ENCODE results near the gene KIAA1671.

The KIAA1671 gene

GRCh38 chr22:25161916-25162530, 209.5 kb downstream of the KIAA1671 start:
- no peak overlapping the region for H3K23ac ChIP-seq (ENCODE audit: low read length)
- H3K9ac ChIP-seq (ENCODE audit: low read length): no peak overlapping the region
- H2BK5ac ChIP-seq (ENCODE audit: low read depth, low read length, poor library complexity): no peak overlapping the region
- no peak overlapping the region for H3K14ac ChIP-seq (ENCODE audit: low read length)
- no peak overlapping the region for H2AK5ac ChIP-seq (ENCODE audit: low read length)
- no peak overlapping the region for H3K4me2 ChIP-seq (ENCODE audit: low read length)
- peak overlapping the region; percentile 16 for H4K12ac ChIP-seq (ENCODE audit: low read depth, low read length)
- no peak for DNase-seq
- H2AFZ ChIP-seq (ENCODE audit: insufficient read depth, low read length, poor library complexity): no peak overlapping the region
- H2BK12ac ChIP-seq (ENCODE audit: low read length): no peak overlapping the region
- H2BK120ac ChIP-seq (ENCODE audit: insufficient read depth, low read length, poor library complexity): no peak overlapping the region
- peaks cover 2% of the 10 kb centered on the region for H3K79me1 ChIP-seq (ENCODE audit: low read length)
- no peak overlapping the region for H3K27ac ChIP-seq (ENCODE audit: low read depth, low read length)
- no peak overlapping the region for H3K4me3 ChIP-seq (ENCODE audit: low read depth, low read length)
- H3K36me3 ChIP-seq (ENCODE audit: control insufficient read depth in 1 of 2, insufficient read depth in 2 of 2, low read length in 2 of 2): no peaks in the 10 kb centered on the region
- peaks cover 4% of the 10 kb centered on the region for H3K9me3 ChIP-seq (ENCODE audit: insufficient read depth, low read depth, low read length)
- H3K4ac ChIP-seq (ENCODE audit: low read depth, low read length): no peak overlapping the region
- H3K27me3 ChIP-seq (ENCODE audit: insufficient read depth, low read length): no peaks in the 10 kb centered on the region
- peaks cover 2 to 6% of the 10 kb centered on the region in 2 experiments for H3K4me1 ChIP-seq (ENCODE audit: control insufficient read depth in 1 of 2, insufficient read depth in 2 of 2, low read length in 2 of 2)
- no peaks in the 10 kb centered on the region for H3K79me2 ChIP-seq (ENCODE audit: control insufficient read depth, insufficient read depth, low read length, poor library complexity)
- WGBS (ENCODE audit: extremely low coverage, insufficient coverage, insufficient read length): no CpG with 5 or more reads among the region's 6 CpGs
- H4K91ac ChIP-seq (ENCODE audit: low read depth, low read length): no peak overlapping the region
- H4K8ac ChIP-seq (ENCODE audit: low read depth, low read length): no peak overlapping the region
- H3K18ac ChIP-seq (ENCODE audit: low read length): no peak overlapping the region

GRCh38 chr22:25162561-25162960, 210.0 kb downstream of the KIAA1671 start:
- Histone ChIP-seq H2AFZ (ENCODE audit: insufficient read depth, low read length, poor library complexity) (no peak overlapping the region), H3K4me3 (ENCODE audit: low read depth, low read length) (no peak overlapping the region), H4K12ac (ENCODE audit: low read depth, low read length) (no peak overlapping the region), H2BK120ac (ENCODE audit: insufficient read depth, low read length, poor library complexity) (no peak overlapping the region), H3K27ac (ENCODE audit: low read depth, low read length) (no peak overlapping the region), H2BK12ac (ENCODE audit: low read length) (no peak overlapping the region), H3K4ac (ENCODE audit: low read depth, low read length) (no peak overlapping the region), H3K9me3 (ENCODE audit: insufficient read depth, low read depth, low read length) (peaks cover 4% of the 10 kb centered on the region), H3K36me3 (ENCODE audit: control insufficient read depth in 1 of 2, insufficient read depth in 2 of 2, low read length in 2 of 2) (no peaks in the 10 kb centered on the region), H3K9ac (ENCODE audit: low read length) (no peak overlapping the region), H3K18ac (ENCODE audit: low read length) (no peak overlapping the region), H3K14ac (ENCODE audit: low read length) (no peak overlapping the region), H2AK5ac (ENCODE audit: low read length) (no peak overlapping the region), H3K23ac (ENCODE audit: low read length) (no peak overlapping the region), H3K79me1 (ENCODE audit: low read length) (peaks cover 2% of the 10 kb centered on the region), H3K27me3 (ENCODE audit: insufficient read depth, low read length) (no peaks in the 10 kb centered on the region), H3K4me2 (ENCODE audit: low read length) (no peak overlapping the region), H3K4me1 (ENCODE audit: control insufficient read depth in 1 of 2, insufficient read depth in 2 of 2, low read length in 2 of 2) (peaks cover 2 to 6% of the 10 kb centered on the region in 2 experiments), H4K91ac (ENCODE audit: low read depth, low read length) (no peak overlapping the region), H3K79me2 (ENCODE audit: control insufficient read depth, insufficient read depth, low read length, poor library complexity) (no peaks in the 10 kb centered on the region), H4K8ac (ENCODE audit: low read depth, low read length) (no peak overlapping the region), H2BK5ac (ENCODE audit: low read depth, low read length, poor library complexity) (no peak overlapping the region)
- no CpG with 5 or more reads among the region's 1 CpG for WGBS (ENCODE audit: extremely low coverage, insufficient coverage, insufficient read length)
- no peak for DNase-seq

- Histone ChIP-seq H3K36me3 (ENCODE audit: control insufficient read depth in 1 of 2, insufficient read depth in 2 of 2, low read length in 2 of 2) (peaks cover 3 to 6% of the 10 kb centered on the region in 2 experiments), H4K8ac (ENCODE audit: low read depth, low read length) (no peak overlapping the region), H3K4ac (ENCODE audit: low read depth, low read length) (no peak overlapping the region), H3K23ac (ENCODE audit: low read length) (no peak overlapping the region), H3K79me2 (ENCODE audit: control insufficient read depth, insufficient read depth, low read length, poor library complexity) (no peaks in the 10 kb centered on the region), H3K18ac (ENCODE audit: low read length) (no peak overlapping the region), H2AK5ac (ENCODE audit: low read length) (no peak overlapping the region), H2BK12ac (ENCODE audit: low read length) (no peak overlapping the region), H3K4me3 (ENCODE audit: low read depth, low read length) (no peak overlapping the region), H3K27ac (ENCODE audit: low read depth, low read length) (no peak overlapping the region), H3K14ac (ENCODE audit: low read length) (no peak overlapping the region), H4K91ac (ENCODE audit: low read depth, low read length) (no peak overlapping the region), H3K4me1 (ENCODE audit: control insufficient read depth in 1 of 2, insufficient read depth in 2 of 2, low read length in 2 of 2) (no peaks in the 10 kb centered on the region), H2BK5ac (ENCODE audit: low read depth, low read length, poor library complexity) (no peak overlapping the region), H2AFZ (ENCODE audit: insufficient read depth, low read length, poor library complexity) (no peak overlapping the region), H3K27me3 (ENCODE audit: insufficient read depth, low read length) (no peaks in the 10 kb centered on the region), H4K12ac (ENCODE audit: low read depth, low read length) (no peak overlapping the region), H3K9ac (ENCODE audit: low read length) (no peak overlapping the region), H3K9me3 (ENCODE audit: insufficient read depth, low read depth, low read length) (peaks cover 4% of the 10 kb centered on the region), H3K4me2 (ENCODE audit: low read length) (no peak overlapping the region), H2BK120ac (ENCODE audit: insufficient read depth, low read length, poor library complexity) (no peak overlapping the region), H3K79me1 (ENCODE audit: low read length) (no peaks in the 10 kb centered on the region)
- no CpG with 5 or more reads among the region's 10 CpGs for WGBS (ENCODE audit: extremely low coverage, insufficient coverage, insufficient read length)
- DNase-seq: no peak
These were observed 213.3 kb downstream of the KIAA1671 start for GRCh38 chr22:25165785-25166184.

DNA sequence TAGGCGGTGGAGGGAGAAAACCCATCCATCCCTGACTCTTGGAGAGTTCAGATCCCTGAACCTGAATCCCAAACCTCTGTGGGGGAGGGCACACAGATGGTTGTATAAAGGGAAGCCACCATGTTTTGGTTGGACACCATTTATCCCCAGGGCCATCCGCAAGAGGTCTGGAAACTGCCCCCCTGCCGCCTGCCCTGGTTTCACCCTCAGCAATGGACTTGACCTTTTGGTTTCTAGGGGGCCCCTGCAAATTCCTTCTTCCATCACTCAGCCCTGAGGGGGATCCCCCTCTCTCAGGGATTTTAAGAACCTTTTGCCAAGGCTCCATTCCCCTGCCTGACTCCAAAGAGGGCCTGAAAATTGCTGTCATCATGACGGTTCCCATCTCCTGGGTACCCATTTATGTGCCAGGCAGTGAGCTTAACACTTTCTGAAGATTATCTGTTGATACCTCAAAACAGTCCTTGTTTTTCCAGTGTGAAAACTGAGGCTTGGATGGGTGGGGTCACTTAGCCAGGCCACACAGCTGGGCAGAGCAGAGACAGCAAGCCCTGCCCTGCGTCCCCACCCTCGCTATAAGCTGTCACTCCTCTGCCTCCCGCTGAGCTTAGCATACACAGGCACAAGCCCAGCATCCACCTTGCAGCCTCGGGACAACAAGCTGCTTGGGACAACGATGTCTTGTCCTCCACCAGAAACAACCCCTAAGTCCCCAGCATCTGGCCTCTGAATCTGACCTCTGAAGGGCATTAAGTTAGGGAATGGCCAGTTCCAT, 213.9 kb downstream of the KIAA1671 start:
- H3K79me2 ChIP-seq (ENCODE audit: control insufficient read depth, insufficient read depth, low read length, poor library complexity): no peaks in the 10 kb centered on the region

More for the DNA sequence above, 213.9 kb downstream of the KIAA1671 start:
- no peak overlapping the region for H2AK5ac ChIP-seq (ENCODE audit: low read length)
- H3K4ac ChIP-seq (ENCODE audit: low read depth, low read length): no peak overlapping the region
- H2BK12ac ChIP-seq (ENCODE audit: low read length): no peak overlapping the region
- no peak overlapping the region for H3K9ac ChIP-seq (ENCODE audit: low read length)
- H3K4me1 ChIP-seq (ENCODE audit: control insufficient read depth in 1 of 2, insufficient read depth in 2 of 2, low read length in 2 of 2): no peaks in the 10 kb centered on the region
- H3K27ac ChIP-seq (ENCODE audit: low read depth, low read length): no peak overlapping the region
- H3K27me3 ChIP-seq (ENCODE audit: insufficient read depth, low read length): no peaks in the 10 kb centered on the region
- peaks cover 4 to 7% of the 10 kb centered on the region in 2 experiments for H3K36me3 ChIP-seq (ENCODE audit: control insufficient read depth in 1 of 2, insufficient read depth in 2 of 2, low read length in 2 of 2)
- H4K12ac ChIP-seq (ENCODE audit: low read depth, low read length): no peak overlapping the region
- no peak overlapping the region for H3K23ac ChIP-seq (ENCODE audit: low read length)
- H3K4me3 ChIP-seq (ENCODE audit: low read depth, low read length): no peak overlapping the region
- no peak for DNase-seq
- H3K14ac ChIP-seq (ENCODE audit: low read length): no peak overlapping the region
- no peak overlapping the region for H2AFZ ChIP-seq (ENCODE audit: insufficient read depth, low read length, poor library complexity)
- no peak overlapping the region for H3K18ac ChIP-seq (ENCODE audit: low read length)
- no peak overlapping the region for H4K91ac ChIP-seq (ENCODE audit: low read depth, low read length)
- no peaks in the 10 kb centered on the region for H3K79me1 ChIP-seq (ENCODE audit: low read length)
- H3K4me2 ChIP-seq (ENCODE audit: low read length): no peak overlapping the region
- H4K8ac ChIP-seq (ENCODE audit: low read depth, low read length): no peak overlapping the region
- no peak overlapping the region for H2BK5ac ChIP-seq (ENCODE audit: low read depth, low read length, poor library complexity)
- H3K9me3 ChIP-seq (ENCODE audit: insufficient read depth, low read depth, low read length): peaks cover 4% of the 10 kb centered on the region
- no peak overlapping the region for H2BK120ac ChIP-seq (ENCODE audit: insufficient read depth, low read length, poor library complexity)
- no CpG with 5 or more reads among the region's 9 CpGs for WGBS (ENCODE audit: extremely low coverage, insufficient coverage, insufficient read length)
